Right lobe of liver (tissue), 4 donors: Measurements from ENCODE around the gene TRIM21.

Source experiments
- CTCF ChIP-seq, 4 donors: fragments of 200-600 bp in 3 of 4; fragments of 450-650 bp in 1 of 4; IDR thresholded peaks; one replicate each; pipeline versions ENCODE4 v1.5.1 to v1.8.0; 2016 to 2022; ENCODE audit warnings: antibody characterized with exemption in 4 of 4, mild to moderate bottlenecking in 2 of 4
- POLR2A ChIP-seq: fragments of 450-650 bp; IDR thresholded peaks from one replicate; pipeline ENCODE4 v1.6.1; 2017; ENCODE audit warnings: antibody characterized with exemption, mild to moderate bottlenecking
- donor health status: DM: no; HTN: no; CAD: no.
- donor health status: DM: no; HTN: no; CAD: no.
- donor health status: DM: no; HTN: yes; CAD: no.

GRCh38 chr11:4436411-4436810 lies 42.9 kb upstream of the TRIM21 start:
- TF ChIP-seq CTCF (IDR thresholded peaks at IDR 0.05) (no peak), POLR2A (no peak)
